HFF-Myc (cell line): ENCODE measurements around the gene EFTUD2.
"Not testable (repeated sequence)": the region's sequence is repeated elsewhere in the genome, so short reads cannot be mapped to it uniquely, and the experiment has no call there.

ENCODE experiments used
- DNase-seq: peaks from one replicate; pipeline ENCODE4 v3.0.0-alpha.2; 2011; ENCODE audit warnings: low read depth; ENCODE audit errors: extremely low read depth
- H3K4me3 ChIP-seq: replicated peaks from 2 replicates; pipeline ENCODE4 v1.5.1; 2011; ENCODE audit warnings: low read depth, mild to moderate bottlenecking, control low read depth, low read length
- TF ChIP-seq, protein P1 (sequence below): IDR thresholded peaks from 2 replicates; pipeline ENCODE4 v1.5.1; 2012; ENCODE audit warnings: mild to moderate bottlenecking, low read depth, low read length, control low read depth; ENCODE audit errors: missing control alignments

EFTUD2 gene

GRCh38 chr17:44899074-44899782 lies at the start of gene EFTUD2:
Gene EFTUD2 (minus strand): TSS chr17:44899445. CDS start chr17:44894521, 4,924 bp downstream.
- no peak for DNase-seq
- TF ChIP-seq, protein P1, sequence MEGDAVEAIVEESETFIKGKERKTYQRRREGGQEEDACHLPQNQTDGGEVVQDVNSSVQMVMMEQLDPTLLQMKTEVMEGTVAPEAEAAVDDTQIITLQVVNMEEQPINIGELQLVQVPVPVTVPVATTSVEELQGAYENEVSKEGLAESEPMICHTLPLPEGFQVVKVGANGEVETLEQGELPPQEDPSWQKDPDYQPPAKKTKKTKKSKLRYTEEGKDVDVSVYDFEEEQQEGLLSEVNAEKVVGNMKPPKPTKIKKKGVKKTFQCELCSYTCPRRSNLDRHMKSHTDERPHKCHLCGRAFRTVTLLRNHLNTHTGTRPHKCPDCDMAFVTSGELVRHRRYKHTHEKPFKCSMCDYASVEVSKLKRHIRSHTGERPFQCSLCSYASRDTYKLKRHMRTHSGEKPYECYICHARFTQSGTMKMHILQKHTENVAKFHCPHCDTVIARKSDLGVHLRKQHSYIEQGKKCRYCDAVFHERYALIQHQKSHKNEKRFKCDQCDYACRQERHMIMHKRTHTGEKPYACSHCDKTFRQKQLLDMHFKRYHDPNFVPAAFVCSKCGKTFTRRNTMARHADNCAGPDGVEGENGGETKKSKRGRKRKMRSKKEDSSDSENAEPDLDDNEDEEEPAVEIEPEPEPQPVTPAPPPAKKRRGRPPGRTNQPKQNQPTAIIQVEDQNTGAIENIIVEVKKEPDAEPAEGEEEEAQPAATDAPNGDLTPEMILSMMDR: no peak
- H3K4me3 ChIP-seq: peak within 1 kb of the TSS; percentile 85

DNA sequence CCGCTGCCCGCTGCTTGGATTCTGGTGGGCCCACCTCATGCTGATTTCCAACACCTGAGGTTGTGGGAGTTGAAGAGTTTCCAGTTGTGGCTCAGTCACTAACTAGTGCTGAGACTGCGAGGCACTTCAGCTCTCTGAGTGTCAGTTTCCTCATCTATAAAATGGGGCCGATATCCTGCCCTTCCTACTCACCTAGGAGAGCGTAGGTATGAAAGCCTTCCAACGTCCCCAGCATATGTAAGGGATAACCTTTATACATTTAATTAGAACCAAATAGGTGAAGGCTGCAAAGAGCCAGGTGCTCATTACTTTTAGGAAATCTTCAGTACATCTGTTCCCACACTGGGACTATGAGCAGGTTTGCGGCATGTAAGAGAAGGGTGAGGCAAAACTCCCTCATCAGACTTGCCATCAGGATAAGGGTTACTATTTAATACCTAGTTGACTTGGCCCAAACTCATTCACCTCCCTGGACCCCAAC lies 49.1 kb upstream of the EFTUD2 start:
- TF ChIP-seq, protein P1: no peak
- DNase-seq: no peak
- peak overlapping the region; percentile 88 for H3K4me3 ChIP-seq

DNA sequence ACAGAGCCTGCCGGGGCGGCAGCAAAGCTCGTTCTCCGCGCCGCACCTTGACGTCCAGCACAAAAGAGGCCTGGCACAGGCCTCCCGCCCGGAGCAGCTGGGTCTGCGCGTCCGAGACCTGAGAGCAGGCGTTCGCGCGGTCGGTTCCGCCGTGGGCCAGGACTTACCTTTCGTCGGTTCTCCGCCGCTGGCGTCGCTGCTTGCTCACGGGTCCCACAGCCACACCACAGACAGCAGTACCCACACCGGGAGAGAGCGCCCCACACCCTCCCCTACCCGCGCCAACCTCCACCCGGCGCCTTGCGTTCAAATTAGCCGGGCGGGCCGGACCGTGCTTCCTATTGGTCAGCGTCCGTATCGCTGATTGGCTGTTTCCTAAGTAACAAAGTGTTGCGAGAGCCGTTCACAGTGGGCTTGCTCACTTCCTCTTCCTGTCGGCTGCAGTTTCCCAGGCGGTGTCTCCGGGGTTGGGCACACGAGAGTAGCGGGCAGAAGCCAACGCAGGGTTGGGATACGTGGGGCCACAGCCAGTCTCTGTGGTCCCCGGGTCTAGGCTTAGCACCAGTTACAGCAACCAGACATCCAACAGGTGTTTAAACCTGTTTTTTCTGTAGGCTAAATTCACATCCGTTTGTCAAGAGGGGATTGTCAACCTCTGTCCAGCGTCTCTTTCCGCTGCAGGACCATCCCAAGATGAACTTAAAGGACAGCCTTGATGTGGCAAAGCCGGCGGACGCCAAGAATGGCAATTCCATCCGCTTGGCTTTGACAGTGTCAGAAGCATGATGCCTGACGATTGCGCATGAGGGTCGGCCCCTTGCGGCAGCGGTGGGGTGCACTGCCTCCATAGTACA lies 48.4 kb upstream of the EFTUD2 start, which contains the start of gene KIF18B:
KIF18B (minus strand) TSS at position 313 of the 854 bp plus-strand sequence. CDS start 11,429 bp downstream, outside the sequence.
- DNase-seq: peak; percentile 92
- peak within 1 kb of the TSS; percentile 88 for H3K4me3 ChIP-seq
- TF ChIP-seq, protein P1: no peak

DNA sequence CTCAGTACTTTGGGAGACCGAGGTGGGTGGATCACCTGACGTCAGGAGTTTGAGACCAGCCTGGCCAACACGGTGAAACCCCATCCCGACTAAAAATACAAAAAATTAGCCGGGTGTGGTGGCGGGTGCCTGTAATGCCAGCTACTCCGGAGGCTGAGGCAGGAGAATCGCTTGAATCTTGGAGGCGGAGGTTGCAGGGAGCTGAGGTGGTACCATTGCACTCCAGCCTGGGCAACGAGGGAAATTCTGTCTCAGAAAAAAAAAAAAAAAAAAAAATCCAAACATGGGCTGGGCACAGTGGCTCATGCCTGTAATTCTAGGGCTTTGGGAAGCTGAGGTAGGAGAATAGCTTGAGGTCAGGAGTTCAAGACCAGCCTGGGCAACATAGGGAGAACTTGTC lies 46.4 kb upstream of the EFTUD2 start:
- H3K4me3 ChIP-seq: peak overlapping the region; percentile 88
- DNase-seq: not testable (repeated sequence)

DNA sequence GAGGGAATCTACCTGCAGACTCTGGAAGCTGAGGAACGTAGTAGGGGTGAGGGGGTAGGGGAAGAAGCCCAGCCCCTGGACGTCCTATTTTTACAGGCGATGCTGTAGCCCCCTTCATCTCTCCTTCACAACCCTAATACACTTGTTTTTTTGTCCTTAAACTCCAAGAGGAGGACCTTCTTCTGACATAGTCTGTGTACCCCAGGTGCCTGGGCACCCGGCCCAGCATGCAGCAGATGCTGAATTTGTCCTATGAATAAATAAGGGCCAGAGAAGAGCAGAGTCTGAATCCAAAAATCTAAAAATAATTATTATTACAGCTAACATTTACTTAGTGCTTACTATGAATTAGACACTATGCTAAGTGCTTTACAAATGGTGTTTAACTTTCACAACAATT lies 43.2 kb upstream of the EFTUD2 start:
- TF ChIP-seq, protein P1: no peak
- no peak overlapping the region for H3K4me3 ChIP-seq
- DNase-seq: no peak

DNA sequence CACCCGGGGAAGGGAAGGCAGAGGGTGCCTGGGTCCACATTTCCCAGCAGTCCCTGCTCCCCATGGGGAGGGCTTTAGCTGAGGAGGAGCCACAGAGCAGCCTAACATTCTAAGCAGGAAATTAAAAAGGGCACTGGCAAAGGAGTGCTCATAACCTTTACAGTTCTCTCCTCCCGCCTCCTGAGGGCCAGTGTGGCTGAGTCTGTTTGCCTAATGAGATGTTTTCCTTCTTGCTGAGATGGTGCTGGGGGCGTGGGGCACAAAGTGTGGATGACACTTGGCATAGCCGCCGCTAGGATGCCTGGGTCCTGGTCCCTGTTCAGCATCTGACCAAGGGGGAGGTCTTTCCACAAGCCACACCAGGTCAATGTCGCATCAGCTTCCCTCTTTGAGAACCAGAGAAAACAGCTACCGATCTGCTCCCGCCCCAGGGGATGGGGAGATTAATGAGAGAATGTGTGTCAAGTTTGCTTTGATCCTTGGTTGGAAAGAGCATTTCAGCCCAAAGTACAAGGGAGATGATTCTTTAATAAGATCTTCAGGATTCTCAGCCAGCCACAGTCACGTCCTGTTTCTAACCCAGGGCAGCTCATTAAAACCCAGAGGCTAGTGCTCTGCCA lies 42.6 kb upstream of the EFTUD2 start:
- no peak overlapping the region for H3K4me3 ChIP-seq
- DNase-seq: no peak
- TF ChIP-seq, protein P1: no peak
